NT2/D1 (cell line): Measurements from ENCODE around the gene AAMP.
"Not testable (repeated sequence)": the region's sequence is repeated elsewhere in the genome, so short reads cannot be mapped to it uniquely, and the experiment has no call there.

Source experiments
- DNase-seq: peaks from one replicate; pipeline ENCODE4 v3.0.0-alpha.2; 2011; ENCODE audit warnings: low read depth, low spot score
- H3K27me3 ChIP-seq: 2 replicates; pipeline ENCODE4 v1.6.0; 2011; ENCODE audit warnings: mild to moderate bottlenecking; ENCODE audit not compliant: insufficient read length, insufficient read depth
- H3K36me3 ChIP-seq: 2 replicates; pipeline ENCODE4 v1.6.1; 2011; ENCODE audit warnings: mild to moderate bottlenecking, low read length, mixed read lengths; ENCODE audit not compliant: insufficient read depth, insufficient read length
- H3K4me1 ChIP-seq: 2 replicates; pipeline ENCODE4 v1.5.1; 2011; ENCODE audit not compliant: insufficient read depth, insufficient read length
- H3K4me3 ChIP-seq: 2 replicates; pipeline ENCODE4 v1.5.1; 2011; ENCODE audit warnings: low read depth; ENCODE audit not compliant: insufficient read length
- H3K9ac ChIP-seq: 2 replicates; pipeline ENCODE4 v1.6.0; 2011; ENCODE audit warnings: low read depth; ENCODE audit not compliant: insufficient read length
- H3K9me3 ChIP-seq: 2 replicates; pipeline ENCODE4 v1.5.1; 2011; ENCODE audit warnings: mild to moderate bottlenecking, low read length; ENCODE audit not compliant: insufficient read depth
- SUZ12 ChIP-seq: IDR thresholded peaks from 2 replicates; pipeline ENCODE4 v1.6.1; 2011; ENCODE audit not compliant: insufficient read length, insufficient read depth; ENCODE audit errors: extremely low read depth
- YY1 ChIP-seq: IDR thresholded peaks from 2 replicates; pipeline ENCODE4 v1.6.1; 2011; ENCODE audit not compliant: insufficient read length, insufficient read depth
- ZNF274 ChIP-seq: IDR thresholded peaks from 2 replicates; pipeline ENCODE4 v1.6.1; 2011; ENCODE audit warnings: mild to moderate bottlenecking, low read depth, low read length

Gene AAMP

DNA sequence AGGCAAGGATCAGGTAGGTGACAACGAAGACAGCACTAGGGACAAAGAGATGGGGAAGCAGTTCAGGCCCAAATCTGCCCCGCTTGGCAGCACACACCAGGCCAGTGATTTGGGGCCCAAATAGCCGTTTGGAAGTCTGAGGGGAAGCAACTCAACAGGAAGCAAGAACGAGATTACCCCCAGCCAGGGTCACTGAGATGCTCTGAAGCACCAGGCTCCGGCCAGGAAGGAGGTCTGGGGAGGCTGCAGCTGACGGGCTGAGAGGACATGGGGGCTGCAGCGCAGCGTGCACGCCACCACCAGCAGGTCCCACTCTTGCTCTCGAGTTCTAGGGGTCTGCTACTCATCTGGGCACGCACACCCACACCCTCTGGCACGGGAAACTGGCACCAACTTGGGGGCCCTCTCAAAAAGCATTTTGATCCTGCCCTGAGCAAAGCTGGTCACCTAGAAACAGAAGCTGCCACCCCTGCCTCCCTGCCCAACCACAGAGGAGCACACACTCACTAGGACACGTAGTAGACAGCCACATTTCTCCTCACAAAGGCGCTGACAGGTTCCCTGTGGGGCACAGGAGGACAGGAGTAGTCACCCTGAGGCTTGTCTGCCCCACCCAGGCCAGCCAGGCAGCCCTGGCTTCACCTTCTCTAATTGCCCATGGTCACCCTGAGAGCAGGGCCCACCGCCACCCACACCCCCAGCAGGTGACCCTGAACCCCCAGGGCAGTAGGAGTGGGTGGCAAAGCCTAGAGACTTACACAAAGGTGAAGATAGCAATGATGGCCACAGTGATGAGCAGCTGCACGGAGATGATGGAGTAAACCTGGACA lies 8.8 kb upstream of the AAMP start:
- Histone ChIP-seq H3K36me3 (peaks cover 81% of the 10 kb centered on the region), H3K4me1 (peaks cover 9% of the 10 kb centered on the region), H3K4me3 (no peak overlapping the region), H3K27me3 (no peaks in the 10 kb centered on the region), H3K9me3 (no peaks in the 10 kb centered on the region), H3K9ac (no peak overlapping the region)
- no peak for TF ChIP-seq YY1
- TF ChIP-seq SUZ12, result no peak
- no peak for DNase-seq

DNA sequence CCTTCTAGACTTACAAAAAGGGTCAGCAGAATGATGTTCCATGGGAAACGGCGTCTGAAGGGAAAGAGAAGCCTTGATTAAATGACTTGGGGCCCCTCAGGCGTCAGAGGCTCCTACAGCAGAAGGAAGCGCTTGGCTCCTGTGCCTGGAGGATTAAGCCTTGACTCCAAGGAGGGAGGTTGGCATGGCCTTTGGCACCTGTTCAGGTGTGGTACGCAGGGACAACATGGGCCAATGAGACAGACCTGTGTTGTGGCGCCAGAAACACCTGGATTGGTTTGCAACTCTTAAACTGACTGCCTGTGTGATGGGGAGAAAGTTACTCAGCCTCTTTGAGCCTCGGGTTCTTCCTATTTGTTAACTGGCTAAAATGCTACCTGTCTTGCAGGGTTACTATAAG lies 8.0 kb upstream of the AAMP start:
- Histone ChIP-seq H3K4me3 (no peak overlapping the region), H3K36me3 (peaks cover 84% of the 10 kb centered on the region)

DNA sequence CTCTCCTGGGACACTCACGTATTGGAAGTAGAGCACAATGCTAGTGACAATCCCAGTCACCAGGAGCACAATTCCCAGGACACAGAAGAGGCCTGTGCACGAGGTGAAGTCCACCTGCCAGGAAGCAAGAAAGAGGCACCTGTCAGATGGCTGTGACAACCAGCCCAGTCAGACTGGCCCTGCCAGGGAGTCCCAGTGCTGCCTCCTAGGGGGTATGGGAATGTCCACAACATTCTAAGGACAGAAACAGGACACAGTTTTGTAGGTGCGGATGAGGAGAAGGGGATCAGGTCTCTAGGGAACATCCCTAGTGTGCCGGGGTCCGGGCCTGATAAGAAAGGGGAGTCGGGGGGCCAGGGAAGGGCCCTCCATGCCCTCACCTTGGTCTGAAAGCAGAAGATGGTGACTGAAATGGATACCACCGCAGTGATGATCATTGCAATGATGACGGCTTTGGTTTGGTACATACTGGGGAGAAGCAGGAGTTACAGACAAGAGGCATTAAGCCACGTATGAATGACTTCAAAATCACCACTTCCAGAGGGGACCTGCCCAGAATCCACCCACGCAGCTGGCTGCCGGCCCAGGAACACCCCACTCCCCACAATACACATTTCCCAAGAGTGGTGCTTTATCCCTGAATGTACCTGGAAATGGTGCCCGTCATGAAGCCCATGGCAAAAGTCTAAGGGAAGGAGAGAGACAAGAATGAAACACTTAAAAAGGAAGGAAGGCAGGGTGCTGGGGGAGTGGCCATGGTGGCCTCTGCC lies 7.2 kb upstream of the AAMP start:
- no peak for TF ChIP-seq YY1
- no peak for TF ChIP-seq SUZ12
- TF ChIP-seq ZNF274, result no peak
- Histone ChIP-seq H3K27me3 (no peaks in the 10 kb centered on the region), H3K9ac (no peak overlapping the region), H3K4me3 (no peak overlapping the region), H3K9me3 (no peaks in the 10 kb centered on the region), H3K4me1 (peaks cover 8% of the 10 kb centered on the region), H3K36me3 (peaks cover 86% of the 10 kb centered on the region)
- DNase-seq, result no peak

More for the DNA sequence above, 8.0 kb upstream of the AAMP start:
- Histone ChIP-seq H3K9me3 (no peaks in the 10 kb centered on the region), H3K9ac (no peak overlapping the region), H3K4me1 (peaks cover 9% of the 10 kb centered on the region), H3K27me3 (no peaks in the 10 kb centered on the region)
- DNase-seq, result no peak
- no peak for TF ChIP-seq ZNF274
- TF ChIP-seq SUZ12, result no peak
- TF ChIP-seq YY1, result no peak

DNA sequence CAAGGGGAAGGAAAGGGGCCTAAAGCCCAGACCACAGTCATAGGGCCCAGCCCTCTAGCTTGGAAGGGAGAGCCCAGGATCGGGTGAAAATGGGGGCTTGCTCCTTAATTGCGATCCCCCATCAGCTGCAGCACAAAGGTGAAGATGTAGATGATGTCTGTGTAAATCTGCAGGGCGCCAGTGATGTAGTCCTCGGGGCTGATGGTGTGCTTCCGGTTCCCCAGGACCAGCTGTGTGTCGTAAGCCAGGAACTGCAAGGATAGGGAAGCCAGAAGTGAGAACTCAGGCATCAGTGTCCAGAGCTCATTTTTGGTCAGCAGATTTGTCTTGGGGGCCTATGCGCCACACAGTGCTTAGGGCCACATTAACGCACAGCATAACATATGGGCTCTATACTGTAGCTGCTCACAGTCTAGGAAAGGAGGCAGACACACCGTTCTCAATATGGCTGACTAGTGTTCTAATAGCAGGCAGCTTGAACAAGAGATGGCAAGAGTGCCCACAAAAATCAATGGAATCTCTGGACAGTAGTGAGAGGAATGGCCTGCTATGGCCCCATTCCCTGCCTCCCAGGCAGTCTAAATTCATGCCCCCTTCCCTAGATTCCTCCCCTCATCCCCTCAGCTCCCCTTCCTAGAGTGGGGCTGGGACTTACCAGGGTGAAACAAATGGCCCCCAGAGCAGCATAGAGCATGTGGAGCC lies 5.6 kb upstream of the AAMP start:
- H3K27me3 ChIP-seq, result no peaks in the 10 kb centered on the region
- H3K9me3 ChIP-seq, result no peaks in the 10 kb centered on the region
- peaks cover 4% of the 10 kb centered on the region for H3K4me1 ChIP-seq
- TF ChIP-seq SUZ12, result no peak
- TF ChIP-seq ZNF274, result no peak
- TF ChIP-seq YY1, result no peak
- DNase-seq, result no peak
- peaks cover 82% of the 10 kb centered on the region for H3K36me3 ChIP-seq
- H3K9ac ChIP-seq, result no peak overlapping the region
- no peak overlapping the region for H3K4me3 ChIP-seq

DNA sequence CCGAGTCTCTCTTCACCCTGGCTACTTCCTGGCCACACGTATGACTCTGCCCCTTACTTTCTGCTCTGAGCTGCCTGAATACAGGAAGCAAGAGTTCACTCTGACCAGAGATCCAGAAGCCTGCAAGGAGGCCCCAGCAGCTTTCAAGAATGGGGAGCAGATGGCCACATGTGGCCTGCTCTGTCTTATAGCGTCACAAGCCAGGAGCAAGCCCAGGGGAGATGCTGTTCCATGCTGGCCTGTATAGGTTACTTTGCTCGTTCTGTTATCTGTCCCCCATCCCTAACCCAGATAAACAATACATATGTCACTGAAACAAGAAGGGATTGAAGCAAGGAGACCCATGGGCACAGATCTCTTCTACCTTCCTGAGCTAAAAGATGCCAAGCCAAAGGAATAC lies 4.6 kb upstream of the AAMP start:
- no peak for DNase-seq
- no peaks in the 10 kb centered on the region for H3K4me1 ChIP-seq
- H3K4me3 ChIP-seq, result no peak overlapping the region
- no peak overlapping the region for H3K9ac ChIP-seq
- H3K9me3 ChIP-seq, result no peaks in the 10 kb centered on the region
- no peaks in the 10 kb centered on the region for H3K27me3 ChIP-seq
- no peak for TF ChIP-seq SUZ12
- no peak for TF ChIP-seq YY1
- TF ChIP-seq ZNF274, result no peak
- peaks cover 73% of the 10 kb centered on the region for H3K36me3 ChIP-seq

DNA sequence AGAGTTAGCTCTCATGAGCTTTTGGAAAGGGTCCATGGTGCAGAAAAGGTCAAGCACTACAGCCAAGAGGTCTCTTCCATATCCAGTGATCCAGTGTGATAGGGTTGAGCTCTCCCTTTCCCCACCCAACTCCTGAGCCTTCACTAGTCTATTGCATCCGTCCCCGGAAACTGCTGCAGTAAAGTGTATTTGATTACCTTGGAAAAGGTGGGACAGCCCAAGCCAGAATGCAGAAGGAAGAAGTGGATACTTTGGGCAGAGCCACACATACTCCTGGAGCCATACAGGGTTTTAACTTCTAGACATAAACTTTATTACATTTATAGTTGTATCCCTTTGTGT lies 3.9 kb upstream of the AAMP start:
- no peaks in the 10 kb centered on the region for H3K9me3 ChIP-seq
- no peak for DNase-seq
- peaks cover 69% of the 10 kb centered on the region for H3K36me3 ChIP-seq
- H3K9ac ChIP-seq, result no peak overlapping the region
- no peaks in the 10 kb centered on the region for H3K27me3 ChIP-seq
- no peak overlapping the region for H3K4me3 ChIP-seq
- TF ChIP-seq SUZ12 (no peak), YY1 (no peak), ZNF274 (no peak)
- peaks cover 2% of the 10 kb centered on the region for H3K4me1 ChIP-seq

DNA sequence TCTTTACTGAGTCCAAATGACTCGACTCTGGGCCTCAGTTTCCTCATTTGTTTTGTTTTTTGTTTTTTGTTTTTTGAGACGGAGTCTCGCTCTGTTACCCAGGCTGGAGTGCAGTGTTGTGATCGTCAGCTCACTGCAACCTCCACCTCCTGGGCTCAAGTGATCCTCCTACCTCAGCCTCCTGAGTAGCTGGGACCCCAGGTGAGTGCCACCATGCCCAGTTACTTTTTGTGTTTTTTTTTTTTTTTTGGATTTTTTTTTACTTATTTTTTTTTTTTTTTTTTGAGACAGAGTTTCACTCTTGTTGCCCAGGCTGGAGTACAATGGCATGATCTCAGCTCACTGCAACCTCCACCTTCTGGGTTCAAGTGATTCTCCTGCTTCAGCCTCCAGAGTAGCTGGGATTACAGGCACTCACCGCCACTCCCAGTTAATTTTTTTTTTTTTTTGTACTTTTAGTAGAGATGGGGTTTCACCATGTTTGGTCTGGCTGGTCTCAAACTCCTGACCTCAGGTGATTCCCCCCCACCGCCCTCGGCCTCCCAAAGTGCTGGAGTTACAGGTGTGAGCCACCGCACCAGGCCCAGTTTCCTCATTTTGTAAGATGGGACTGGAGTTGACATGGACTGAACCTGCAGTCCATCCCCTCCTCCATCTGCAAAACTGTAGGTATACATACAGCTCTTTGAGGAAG lies 3.4 kb upstream of the AAMP start:
- peak overlapping the region; percentile 24 for H3K9ac ChIP-seq
- not testable (repeated sequence) for H3K4me3 ChIP-seq, H3K4me1 ChIP-seq, DNase-seq, H3K9me3 ChIP-seq, H3K27me3 ChIP-seq
- H3K36me3 ChIP-seq, result peaks cover 65% of the 10 kb centered on the region
